Natural killer cell (primary cell): ENCODE results near the gene OR2T34. TPM values are rescaled to one million over a fixed set of nuclear protein-coding genes. Genes with fewer than 3 reads are reported as not detected.
"Not testable (repeated sequence)": the region's sequence is repeated elsewhere in the genome, so short reads cannot be mapped to it uniquely, and the experiment has no call there.

ENCODE experiments used
- ATAC-seq, 3 donors: fragments of 150-1000 bp in 2 of 3; fragments of 200-7000 bp in 1 of 3; cut with Tn5 transposase; 1 replicate in 1 of 3; 2 replicates in 2 of 3; pipeline ENCODE4 v1.10.0; 2021; ENCODE audit warnings: mild to moderate bottlenecking in 2 of 3, moderate library complexity in 2 of 3
- DNase-seq, 2 donors: peaks; one replicate each; pipeline versions ENCODE4 v3.0.0 to v3.0.0-alpha.2; 2013 to 2021; ENCODE audit warnings: mixed read lengths in 1 of 2
- H3K27ac ChIP-seq: one replicate; pipeline ENCODE4 v1.5.1; 2013; ENCODE audit warnings: mild to moderate bottlenecking, low read length
- H3K27me3 ChIP-seq: one replicate; pipeline ENCODE4 v1.6.1; 2013; ENCODE audit warnings: low read length; ENCODE audit not compliant: control insufficient read depth, insufficient read depth
- H3K36me3 ChIP-seq: one replicate; pipeline ENCODE4 v1.6.1; 2013; ENCODE audit warnings: low read length; ENCODE audit not compliant: control insufficient read depth, insufficient read depth
- H3K4me1 ChIP-seq: one replicate; pipeline ENCODE4 v1.6.1; 2013; ENCODE audit warnings: low read length; ENCODE audit not compliant: control insufficient read depth, insufficient read depth
- H3K4me3 ChIP-seq: one replicate; pipeline ENCODE4 v1.5.1; 2013; ENCODE audit warnings: low read length
- H3K9me3 ChIP-seq: one replicate; pipeline ENCODE4 v1.6.1; 2013; ENCODE audit warnings: low read length; ENCODE audit not compliant: control insufficient read depth, insufficient read depth
- H3K27ac Mint-ChIP-seq, 2 donors: one replicate each; pipeline ENCODE4 v1.8.0; 2022; ENCODE audit warnings: mild to moderate bottlenecking in 2 of 2, mixed read lengths in 2 of 2, moderate library complexity in 1 of 2
- H3K27me3 Mint-ChIP-seq, 2 donors: one replicate each; pipeline ENCODE4 v1.8.0; 2022; ENCODE audit warnings: low read depth in 2 of 2, mixed read lengths in 2 of 2
- H3K36me3 Mint-ChIP-seq: one replicate; pipeline ENCODE4 v1.8.0; 2022; ENCODE audit warnings: mixed read lengths
- H3K4me1 Mint-ChIP-seq, 2 donors: one replicate each; pipeline ENCODE4 v1.8.0; 2022; ENCODE audit warnings: mixed read lengths in 2 of 2
- H3K4me3 Mint-ChIP-seq: one replicate; pipeline ENCODE4 v1.8.0; 2022; ENCODE audit warnings: mild to moderate bottlenecking, moderate library complexity, mixed read lengths
- H3K9me3 Mint-ChIP-seq, 2 donors: one replicate each; pipeline ENCODE4 v1.8.0; 2022; ENCODE audit warnings: mixed read lengths in 2 of 2
- CTCF ChIP-seq: fragments of 200-600 bp; IDR thresholded peaks from one replicate; pipeline ENCODE4 v1.8.0; 2022; ENCODE audit warnings: antibody characterized with exemption
- WGBS: methylation state at CpG from one replicate; pipeline ENCODE4 v1.1.7; 2013; ENCODE audit warnings: missing lambda C conversion rate; ENCODE audit not compliant: insufficient coverage; 5-methylcytosine and 5-hydroxymethylcytosine counted together
- intact Hi-C: fragments of 100-400 bp; cut with micrococcal nuclease; formaldehyde crosslinking; loops from one replicate; pipeline ENCODE4 v1.14.2; 2022
- total RNA-seq, 4 donors: library from RNA; stranded (reverse); fragments of 120-200 nt in 1 of 4; gene quantifications; one replicate each; pipeline versions ENCODE4 v1.2.3 to v1.2.4, GENCODE V29; 2013 to 2022

The OR2T34 gene
- total RNA-seq = not detected
- total RNA-seq (2013) = not detected

- H3K9me3 Mint-ChIP-seq, H3K27me3 ChIP-seq, intact Hi-C loops, H3K4me1 ChIP-seq, H3K36me3 Mint-ChIP-seq, H3K4me1 Mint-ChIP-seq, H3K27ac ChIP-seq, H3K9me3 ChIP-seq, H3K27me3 Mint-ChIP-seq, H3K4me3 ChIP-seq, H3K36me3 ChIP-seq, DNase-seq, H3K4me3 Mint-ChIP-seq, H3K27ac Mint-ChIP-seq, ATAC-seq: not testable (repeated sequence)
- 84% methylated on average over 3 of the region's 3 CpGs for WGBS
Observed at GRCh38 chr1:248574657-248575056, at the start of gene OR2T34. Gene OR2T34 (minus strand): TSS chr1:248574757. CDS start chr1:248574757, 0 bp downstream.

GRCh38 chr1:248622570-248623001, 48.0 kb upstream of the OR2T34 start:
- no peaks in the 10 kb centered on the region for H3K4me1 Mint-ChIP-seq
- no peaks in the 10 kb centered on the region for H3K9me3 ChIP-seq

GRCh38 chr1:248621770-248622169, 47.2 kb upstream of the OR2T34 start:
- TF ChIP-seq CTCF = no peak
- no peaks in the 10 kb centered on the region for H3K9me3 Mint-ChIP-seq
- ATAC-seq (no peak), DNase-seq (no peak)
- WGBS = 85% methylated on average over 6 of the region's 7 CpGs
- H3K4me3 ChIP-seq = no peak overlapping the region
- H3K4me1 Mint-ChIP-seq = no peaks in the 10 kb centered on the region
- no peak overlapping the region for H3K27ac Mint-ChIP-seq
- H3K27ac ChIP-seq = no peak overlapping the region
- intact Hi-C loops = no loop called here
- no peaks in the 10 kb centered on the region for H3K4me1 ChIP-seq
- no peak overlapping the region for H3K4me3 Mint-ChIP-seq
- H3K36me3 Mint-ChIP-seq = no peaks in the 10 kb centered on the region
- H3K27me3 ChIP-seq = no peaks in the 10 kb centered on the region
- H3K27me3 Mint-ChIP-seq = peaks cover 0 to 4% of the 10 kb centered on the region in 2 donors
- H3K36me3 ChIP-seq = no peaks in the 10 kb centered on the region
- no peaks in the 10 kb centered on the region for H3K9me3 ChIP-seq

More at GRCh38 chr1:248622570-248623001, 48.0 kb upstream of the OR2T34 start:
- H3K4me1 ChIP-seq = no peaks in the 10 kb centered on the region
- H3K36me3 ChIP-seq = no peaks in the 10 kb centered on the region
- Mint-ChIP-seq H3K27ac (no peak overlapping the region), H3K27me3 (peaks cover 0 to 4% of the 10 kb centered on the region in 2 donors), H3K4me3 (no peak overlapping the region), H3K36me3 (no peaks in the 10 kb centered on the region), H3K9me3 (no peaks in the 10 kb centered on the region)
- DNase-seq (peak in 1 of 2 donors; percentile 41), ATAC-seq (peak in 1 of 3 donors; percentile 38)
- intact Hi-C loops = no loop called here
- WGBS = 63% methylated on average over 4 of the region's 4 CpGs
- peak; percentile 23 for TF ChIP-seq CTCF
- H3K27ac ChIP-seq = no peak overlapping the region
- H3K4me3 ChIP-seq = no peak overlapping the region
- no peaks in the 10 kb centered on the region for H3K27me3 ChIP-seq

GRCh38 chr1:248618878-248619277, 44.3 kb upstream of the OR2T34 start:
- intact Hi-C loops = no loop called here
- no peaks in the 10 kb centered on the region for H3K9me3 ChIP-seq

More at GRCh38 chr1:248618878-248619277, 44.3 kb upstream of the OR2T34 start:
- no peaks in the 10 kb centered on the region for H3K36me3 Mint-ChIP-seq
- H3K27me3 ChIP-seq = no peaks in the 10 kb centered on the region
- H3K27ac Mint-ChIP-seq = no peak overlapping the region
- no peak overlapping the region for H3K27ac ChIP-seq
- no peak overlapping the region for H3K4me3 Mint-ChIP-seq
- 8% methylated on average over 3 of the region's 3 CpGs for WGBS
- H3K4me1 ChIP-seq = no peaks in the 10 kb centered on the region
- peaks cover 4 to 19% of the 10 kb centered on the region in 2 donors for H3K27me3 Mint-ChIP-seq
- no peaks in the 10 kb centered on the region for H3K36me3 ChIP-seq
- no peaks in the 10 kb centered on the region for H3K4me1 Mint-ChIP-seq
- H3K4me3 ChIP-seq = no peak overlapping the region
- H3K9me3 Mint-ChIP-seq = no peaks in the 10 kb centered on the region
- DNase-seq (peak in 1 of 2 donors; percentile 41), ATAC-seq (no peak)
- TF ChIP-seq CTCF = no peak
